Activated CD4-positive, alpha-beta T cell treated with anti-CD3 and anti-CD28 coated beads, Interleukin-2, Interleukin-6, amounts not matched to agents 100 ng/mL and 50 ng/mL, durations not matched to agents 16 hours and 8 hours (primary cell): ENCODE results near the gene ELOVL1.

Source experiments
- DNase-seq: peaks from one replicate; pipeline ENCODE4 v3.0.0-alpha.2; 2020

The ELOVL1 gene

DNA sequence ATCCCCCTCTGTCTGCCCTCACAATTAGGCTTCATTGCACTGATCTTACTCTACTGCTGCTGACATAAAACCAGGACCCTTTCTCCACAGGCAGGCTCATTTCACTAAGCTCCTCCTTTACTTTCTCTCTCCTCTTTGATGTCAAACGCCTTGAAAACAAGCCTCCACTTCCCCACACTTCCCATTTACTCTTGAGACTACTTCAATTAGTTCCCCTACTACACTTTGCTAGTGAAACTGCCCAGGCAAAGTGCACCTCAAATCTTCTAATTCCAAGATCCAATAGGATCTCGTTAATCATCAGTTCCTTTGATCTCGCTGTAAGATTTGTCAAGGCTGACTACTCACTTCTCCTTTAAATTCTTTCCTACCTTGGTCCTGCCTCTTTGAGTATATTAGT is 14.9 kb downstream of the ELOVL1 start:
- no peak for DNase-seq

- no peak for DNase-seq
Measured at GRCh38 chr1:43352351-43352705, 15.5 kb downstream of the ELOVL1 start.

GRCh38 chr1:43351421-43352350 is 16.1 kb downstream of the ELOVL1 start:
- no peak for DNase-seq

GRCh38 chr1:43350976-43351375 is 16.8 kb downstream of the ELOVL1 start:
- DNase-seq, result no peak

DNA sequence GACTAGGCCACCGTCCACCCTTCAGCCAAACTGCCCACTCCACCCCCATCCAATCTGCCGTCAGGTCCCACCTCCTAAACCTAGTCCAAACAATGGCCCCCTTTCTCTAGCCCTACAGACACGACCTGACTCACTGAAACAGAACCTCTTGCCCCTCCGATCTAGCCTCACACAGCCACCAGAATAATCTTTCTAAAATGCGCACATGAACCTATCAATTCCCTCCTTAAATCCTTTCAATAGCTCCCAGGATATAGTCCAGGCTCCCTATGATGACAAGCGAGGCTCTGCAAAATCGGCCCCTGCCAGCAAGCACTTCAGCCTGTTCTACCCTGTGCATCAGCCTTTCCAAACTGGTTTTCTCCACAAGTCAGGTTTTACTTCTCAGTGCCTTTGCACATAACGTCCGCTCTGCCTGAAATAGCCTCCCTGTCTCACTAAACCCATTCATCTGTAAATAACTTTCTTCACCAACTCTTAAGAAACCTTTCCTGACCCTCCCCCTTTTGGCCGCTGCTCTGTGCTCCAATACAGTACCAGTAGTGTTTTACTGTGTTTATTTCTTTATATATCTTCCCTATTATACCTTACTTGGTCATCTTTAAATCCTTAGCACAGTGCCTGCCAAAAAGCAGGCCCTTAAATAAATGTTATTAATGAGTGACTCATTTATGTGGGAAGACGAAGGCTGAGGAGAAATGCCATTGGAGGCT is 18.1 kb downstream of the ELOVL1 start:
- no peak for DNase-seq

DNA sequence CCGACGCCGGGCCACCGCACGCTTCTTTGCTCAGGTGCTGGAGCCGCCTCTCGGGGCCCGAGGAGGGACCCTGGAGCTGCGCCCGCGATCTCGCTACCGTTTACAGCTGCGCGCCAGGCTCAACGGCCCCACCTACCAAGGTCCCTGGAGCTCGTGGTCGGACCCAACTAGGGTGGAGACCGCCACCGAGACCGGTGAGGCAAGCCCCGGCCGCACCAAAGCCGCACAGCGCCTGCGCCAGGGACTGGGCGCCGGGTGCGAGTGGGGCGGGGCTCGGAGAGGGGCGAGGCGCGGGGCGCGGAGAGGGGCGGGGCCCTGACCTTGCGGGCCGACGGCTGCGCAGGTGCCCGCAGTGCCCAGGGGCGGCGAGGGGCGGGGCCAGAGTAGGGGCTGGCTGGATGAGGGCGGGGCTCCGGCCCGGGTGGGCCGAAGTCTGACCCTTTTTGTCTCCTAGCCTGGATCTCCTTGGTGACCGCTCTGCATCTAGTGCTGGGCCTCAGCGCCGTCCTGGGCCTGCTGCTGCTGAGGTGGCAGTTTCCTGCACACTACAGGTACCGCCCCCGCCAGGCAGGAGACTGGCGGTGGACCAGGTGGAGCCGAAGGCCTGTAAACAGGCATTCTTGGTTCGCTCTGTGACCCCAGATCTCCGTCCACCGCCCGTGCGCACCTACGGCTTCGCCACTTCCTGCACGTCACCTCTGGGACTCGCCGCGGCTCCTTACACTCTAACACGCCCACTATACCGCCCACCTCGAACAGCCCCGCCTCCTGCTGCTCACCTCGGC is 18.8 kb downstream of the ELOVL1 start:
- DNase-seq, result peak; percentile 54

DNA sequence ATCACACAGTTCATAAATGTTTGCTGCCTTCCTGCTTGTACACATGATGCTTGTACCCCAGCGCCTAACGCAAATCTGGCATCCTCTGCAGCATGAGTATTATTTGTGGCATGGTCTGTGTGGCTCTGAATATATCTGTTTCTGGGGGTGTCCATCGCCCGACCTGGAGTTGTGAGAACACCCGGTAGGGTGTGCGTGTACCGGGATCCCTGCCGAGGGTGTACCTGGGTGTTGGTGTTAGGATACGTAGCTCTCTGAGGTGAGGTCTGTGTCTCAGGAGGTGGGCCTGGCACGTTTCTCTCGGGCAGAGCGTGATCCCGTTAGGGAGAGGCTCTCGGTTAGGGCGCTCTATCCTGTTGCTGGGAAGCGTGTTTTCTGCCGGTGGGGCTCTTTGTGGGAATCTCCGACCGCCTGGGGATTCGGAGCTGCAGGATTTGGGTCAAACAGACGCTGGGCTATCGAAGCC is 19.4 kb downstream of the ELOVL1 start:
- DNase-seq, result no peak

DNA sequence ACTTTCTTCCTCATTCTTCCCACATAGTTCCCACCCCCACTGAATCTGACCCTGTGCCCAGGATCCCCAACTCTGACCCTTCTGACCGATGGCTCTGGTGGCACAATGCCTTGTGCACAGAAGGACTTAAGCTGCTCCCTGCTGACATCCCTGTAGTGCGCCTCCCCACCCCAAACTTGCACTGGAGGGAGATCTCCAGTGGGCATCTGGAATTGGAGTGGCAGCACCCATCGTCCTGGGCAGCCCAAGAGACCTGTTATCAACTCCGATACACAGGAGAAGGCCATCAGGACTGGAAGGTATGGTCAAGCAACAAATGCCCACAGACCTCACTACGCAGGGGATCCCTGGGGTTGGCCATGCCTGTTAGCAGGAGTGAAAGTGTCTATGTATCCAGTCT is 21.2 kb downstream of the ELOVL1 start:
- DNase-seq, result no peak

DNA sequence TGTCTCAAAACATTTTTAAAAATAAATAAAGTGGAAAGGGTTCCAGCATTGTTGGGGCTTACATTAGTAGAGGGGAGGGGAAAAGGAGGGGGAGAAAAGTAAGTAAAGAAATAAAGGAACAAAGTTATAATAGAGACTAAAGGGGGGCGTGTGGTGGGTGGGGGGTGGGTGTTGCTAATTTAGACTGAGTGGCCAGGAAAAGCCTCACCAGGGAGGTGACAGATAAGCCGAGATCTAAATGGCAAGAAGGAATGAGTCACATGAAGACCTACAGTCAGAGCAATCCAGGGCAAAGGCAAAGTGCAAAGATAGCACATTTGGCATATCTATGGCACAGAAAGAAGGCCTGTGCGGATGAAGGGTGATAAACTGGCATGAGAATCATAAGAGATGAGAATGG is 22.7 kb downstream of the ELOVL1 start:
- no peak for DNase-seq

GRCh38 chr1:43344267-43344850 is 23.5 kb downstream of the ELOVL1 start:
- DNase-seq, result no peak

- DNase-seq, result no peak
Measured at GRCh38 chr1:43340559-43340958, 27.3 kb downstream of the ELOVL1 start.

DNA sequence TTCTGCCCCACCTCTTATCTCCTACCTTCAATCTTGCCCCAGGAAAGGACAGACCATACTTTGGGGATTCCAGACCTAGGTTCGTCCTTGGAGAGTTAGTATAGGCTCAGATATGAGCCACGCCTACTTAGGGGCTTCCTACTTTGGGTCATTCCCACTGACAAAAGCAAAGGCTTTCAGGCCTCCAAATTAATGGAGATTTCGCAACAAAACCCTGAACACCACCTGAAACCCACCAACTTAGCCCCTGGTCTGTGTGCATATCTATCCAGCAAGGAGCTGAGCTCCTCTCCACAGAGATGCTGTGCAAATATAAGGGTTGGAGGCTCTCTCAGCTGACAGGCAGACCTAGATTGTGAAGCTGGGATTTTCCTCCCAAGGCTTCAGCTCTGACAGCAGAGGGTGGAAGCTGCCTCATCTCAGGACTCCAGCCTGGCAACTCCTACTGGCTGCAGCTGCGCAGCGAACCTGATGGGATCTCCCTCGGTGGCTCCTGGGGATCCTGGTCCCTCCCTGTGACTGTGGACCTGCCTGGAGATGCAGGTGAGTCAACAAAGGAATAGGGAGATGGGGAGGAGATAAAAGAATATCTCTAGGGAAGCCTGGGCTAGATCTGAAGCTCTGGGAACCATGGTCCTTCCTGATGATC is 28.1 kb downstream of the ELOVL1 start:
- no peak for DNase-seq

DNA sequence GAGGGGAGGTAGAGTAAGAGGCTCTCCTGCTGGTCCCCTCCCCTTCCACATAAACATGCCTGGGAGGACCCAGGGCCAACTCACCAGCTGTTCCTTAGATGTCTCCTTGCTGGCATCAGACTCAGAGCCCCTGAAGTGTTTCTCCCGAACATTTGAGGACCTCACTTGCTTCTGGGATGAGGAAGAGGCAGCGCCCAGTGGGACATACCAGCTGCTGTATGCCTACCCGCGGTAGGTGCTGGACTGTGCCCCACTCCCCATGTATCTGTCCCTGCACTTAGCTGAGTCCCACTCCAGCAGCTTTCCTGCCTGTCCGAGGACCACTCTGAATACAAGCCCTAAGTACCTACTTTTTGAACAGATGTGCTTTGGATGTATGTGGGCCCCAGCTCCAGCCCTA is 29.8 kb downstream of the ELOVL1 start:
- DNase-seq, result no peak

- DNase-seq, result no peak
Measured at GRCh38 chr1:43337588-43337987, 30.2 kb downstream of the ELOVL1 start, which contains the start of gene MPL. MPL (plus strand) TSS chr1:43337818; CDS start chr1:43337849, 31 bp downstream.

- DNase-seq, result no peak
Measured at GRCh38 chr1:43334453-43335205, 33.2 kb downstream of the ELOVL1 start.

- no peak for DNase-seq
Measured at GRCh38 chr1:43331688-43332087, 36.1 kb downstream of the ELOVL1 start.

GRCh38 chr1:43329995-43330751 is 37.6 kb downstream of the ELOVL1 start:
- DNase-seq, result peak; percentile 36

DNA sequence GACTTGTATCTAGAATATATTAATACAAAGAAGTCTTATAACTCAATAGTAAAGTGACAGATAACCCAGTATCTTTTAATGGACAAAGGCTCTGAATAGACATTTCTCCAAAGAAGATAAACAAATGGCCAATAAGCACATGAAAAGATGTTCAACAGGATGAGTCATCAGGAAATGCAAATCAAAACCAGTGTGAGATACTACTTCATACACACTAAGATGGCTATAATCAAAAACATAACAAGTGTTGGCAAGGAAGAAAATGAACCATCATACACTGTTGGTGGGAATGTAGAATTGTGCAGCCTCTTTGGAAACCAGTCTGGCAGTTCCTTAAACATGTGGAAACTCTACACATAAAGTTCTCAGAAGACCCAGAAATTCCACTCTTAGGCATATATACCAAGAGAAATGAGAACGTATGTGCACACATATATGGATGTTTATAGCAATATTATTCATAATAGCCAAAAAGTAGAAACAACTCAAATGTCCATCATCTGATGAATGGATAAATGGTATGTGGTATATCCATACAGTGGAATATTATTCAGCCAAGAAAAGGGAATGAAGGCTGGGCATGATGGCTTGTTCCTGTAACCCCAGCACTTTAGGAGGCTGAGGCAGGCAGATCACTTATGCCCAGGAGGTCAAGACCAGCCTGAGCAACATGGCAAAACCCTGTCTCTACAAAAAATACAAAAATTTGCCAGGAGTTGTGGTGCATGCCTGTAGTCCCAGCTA is 40.1 kb downstream of the ELOVL1 start:
- DNase-seq, result no peak

- no peak for DNase-seq
Measured at GRCh38 chr1:43325381-43325780, 42.4 kb downstream of the ELOVL1 start.

DNA sequence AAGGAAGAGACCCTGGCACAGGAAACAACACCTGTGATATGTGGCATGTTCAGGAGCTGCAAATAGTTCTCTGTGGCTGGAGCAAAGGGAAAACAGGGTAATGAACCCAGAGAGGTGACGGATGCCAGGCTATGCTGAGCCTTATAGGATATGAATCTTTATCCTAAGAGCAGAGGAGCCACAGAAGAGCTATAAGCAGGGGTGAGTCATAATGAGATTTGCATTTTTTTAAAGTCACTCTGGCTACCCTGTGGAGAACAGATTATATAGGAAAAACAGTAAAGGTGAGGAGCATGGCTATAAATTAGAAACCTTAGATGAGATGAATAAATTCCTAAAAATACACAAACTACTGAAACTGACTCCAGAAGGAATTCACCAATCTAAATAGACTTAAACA is 43.0 kb downstream of the ELOVL1 start:
- DNase-seq, result no peak
